Keratinocyte (primary cell): ENCODE results near the gene ZNF23. TPM values are rescaled to one million over a fixed set of nuclear protein-coding genes. Genes with fewer than 3 reads are reported as not detected.

Experiments used
- DNase-seq: peaks from one replicate; pipeline ENCODE4 v3.0.0-alpha.2; 2011; ENCODE audit warnings: low read depth, missing footprints, low spot score
- FAIRE-seq: peaks from 2 replicates; lab custom pipeline; 2011; peaks lifted over from hg19 to GRCh38; lab: Jason Lieb, UNC
- H2AFZ ChIP-seq: 2 replicates; pipeline ENCODE4 v1.6.0; 2012; ENCODE audit warnings: low read length, control low read depth, inconsistent platforms; ENCODE audit not compliant: control insufficient read depth
- H3K27ac ChIP-seq: 2 replicates; pipeline ENCODE4 v1.5.1; 2011; ENCODE audit warnings: low read length; ENCODE audit not compliant: control insufficient read depth, insufficient read depth
- H3K27me3 ChIP-seq: 3 replicates; pipeline ENCODE4 v1.6.0; 2011; ENCODE audit warnings: low read length; ENCODE audit not compliant: control insufficient read depth, insufficient read depth; ENCODE audit errors: extremely low read depth
- H3K36me3 ChIP-seq, 2 experiments: 2 replicates in 1 of 2; 3 replicates in 1 of 2; pipeline ENCODE4 v1.5.1; 2011; ENCODE audit warnings: low read length in 2 of 2, mild to moderate bottlenecking in 1 of 2; ENCODE audit not compliant: control insufficient read depth in 2 of 2, insufficient read depth in 2 of 2; ENCODE audit errors: extremely low read depth in 1 of 2
- H3K4me1 ChIP-seq: 3 replicates; pipeline ENCODE4 v1.5.1; 2011; ENCODE audit warnings: low read length; ENCODE audit not compliant: control insufficient read depth, insufficient read depth; ENCODE audit errors: extremely low read depth
- H3K4me2 ChIP-seq: 3 replicates; pipeline ENCODE4 v1.6.0; 2011; ENCODE audit warnings: low read depth, low read length; ENCODE audit not compliant: control insufficient read depth, insufficient read depth; ENCODE audit errors: extremely low read depth
- H3K4me3 ChIP-seq, 3 experiments: fragments of 200-600 bp in 1 of 3; sonication (generic) in 1 of 3; 2 replicates in 2 of 3; 3 replicates in 1 of 3; pipeline ENCODE4 v1.5.1; 2011 to 2016; ENCODE audit warnings: low read length in 3 of 3, mild to moderate bottlenecking in 3 of 3, control low read depth in 2 of 3, inconsistent platforms in 1 of 3, low read depth in 1 of 3, mixed read lengths in 1 of 3, mixed run types in 1 of 3, moderate library complexity in 1 of 3; ENCODE audit not compliant: control insufficient read depth in 2 of 3, insufficient read depth in 2 of 3; ENCODE audit errors: extremely low read depth in 1 of 3
- H3K79me2 ChIP-seq: 2 replicates; pipeline ENCODE4 v1.6.0; 2012; ENCODE audit warnings: low read length; ENCODE audit not compliant: control insufficient read depth, insufficient read depth
- H3K9ac ChIP-seq: 3 replicates; pipeline ENCODE4 v1.6.0; 2011; ENCODE audit warnings: low read length; ENCODE audit not compliant: control insufficient read depth, insufficient read depth; ENCODE audit errors: extremely low read depth
- H3K9me1 ChIP-seq: 3 replicates; pipeline ENCODE4 v1.6.0; 2011; ENCODE audit warnings: low read length; ENCODE audit not compliant: control insufficient read depth, insufficient read depth; ENCODE audit errors: extremely low read depth
- H3K9me3 ChIP-seq: 2 replicates; pipeline ENCODE4 v1.5.1; 2012; ENCODE audit warnings: low read depth, low read length; ENCODE audit not compliant: control insufficient read depth
- H4K20me1 ChIP-seq: 3 replicates; pipeline ENCODE4 v1.6.0; 2011; ENCODE audit warnings: low read length; ENCODE audit not compliant: control insufficient read depth, insufficient read depth; ENCODE audit errors: extremely low read depth
- EZH2 ChIP-seq: IDR thresholded peaks from one replicate; pipeline ENCODE4 v1.6.1; 2012; ENCODE audit warnings: inconsistent platforms, mild to moderate bottlenecking, low read length, moderate library complexity
- dilution Hi-C: fragments of 300-500 bp; cut with MboI; formaldehyde crosslinking; loops from one replicate; pipeline ENCODE4 v1.7.0; 2020; ENCODE audit warnings: low sequenced_read_pairs; ENCODE audit not compliant: extremely low pct_ligation_motif_present
- polyA minus RNA-seq, 3 experiments: library from RNA; depleted of rRNA, polyadenylated mRNA; stranded (reverse); fragments of >200 nt; gene quantifications; 1 replicate in 1 of 3; 2 replicates in 1 of 3; 3 replicates in 1 of 3; pipeline ENCODE4 v1.2.3, GENCODE V29; 2011
- polyA plus RNA-seq, 5 experiments: library from polyadenylated mRNA; depleted of rRNA in 3 of 5; stranded (reverse) in 3 of 5; stranded (forward) in 1 of 5; unstranded in 1 of 5; fragments of >200 nt; gene quantifications; 1 replicate in 1 of 5; 2 replicates in 3 of 5; 3 replicates in 1 of 5; pipeline versions ENCODE4 v1.2.1 to v1.2.3, GENCODE V29; 2011 to 2012; ENCODE audit warnings: missing spikeins in 2 of 5, low read depth in 1 of 5, low replicate concordance in 1 of 5
- TF ChIP-seq, protein P1 (sequence below), 3 experiments: IDR thresholded peaks in 1 of 3; conservative IDR thresholded peaks in 1 of 3; optimal IDR thresholded peaks in 1 of 3; 2 replicates in 2 of 3; 3 replicates in 1 of 3; pipeline versions ENCODE3 to v1.5.1; 2011; ENCODE audit warnings: low read length in 3 of 3, mild to moderate bottlenecking in 3 of 3, moderate library complexity in 2 of 3, control low read depth in 1 of 3, inconsistent platforms in 1 of 3; ENCODE audit not compliant: insufficient read depth in 2 of 3; ENCODE audit errors: extremely low read depth in 1 of 3

Gene ZNF23
- polyA plus RNA-seq: 4.7 to 8.2 TPM (median 6.5 TPM) in 3 replicates
- 1.7 TPM for polyA plus RNA-seq (2011; ENCODE audit: low read depth)
- polyA plus RNA-seq (2011; cell fraction: cytosol; rRNA removed): 4.4 and 6.3 TPM in 2 replicates
- polyA plus RNA-seq (2011; cell fraction: nucleus; rRNA removed): 13.3 and 14.5 TPM in 2 replicates
- polyA plus RNA-seq (2012; ENCODE audit: low replicate concordance): 7.0 and 7.3 TPM in 2 replicates
- polyA minus RNA-seq: 3.1 to 6.0 TPM (median 4.7 TPM) in 3 replicates
- polyA minus RNA-seq (2011; cell fraction: cytosol; rRNA and poly(A)+ RNA removed): 3.6 TPM
- 4.2 and 4.6 TPM in 2 replicates for polyA minus RNA-seq (2011; cell fraction: nucleus; rRNA and poly(A)+ RNA removed)

DNA sequence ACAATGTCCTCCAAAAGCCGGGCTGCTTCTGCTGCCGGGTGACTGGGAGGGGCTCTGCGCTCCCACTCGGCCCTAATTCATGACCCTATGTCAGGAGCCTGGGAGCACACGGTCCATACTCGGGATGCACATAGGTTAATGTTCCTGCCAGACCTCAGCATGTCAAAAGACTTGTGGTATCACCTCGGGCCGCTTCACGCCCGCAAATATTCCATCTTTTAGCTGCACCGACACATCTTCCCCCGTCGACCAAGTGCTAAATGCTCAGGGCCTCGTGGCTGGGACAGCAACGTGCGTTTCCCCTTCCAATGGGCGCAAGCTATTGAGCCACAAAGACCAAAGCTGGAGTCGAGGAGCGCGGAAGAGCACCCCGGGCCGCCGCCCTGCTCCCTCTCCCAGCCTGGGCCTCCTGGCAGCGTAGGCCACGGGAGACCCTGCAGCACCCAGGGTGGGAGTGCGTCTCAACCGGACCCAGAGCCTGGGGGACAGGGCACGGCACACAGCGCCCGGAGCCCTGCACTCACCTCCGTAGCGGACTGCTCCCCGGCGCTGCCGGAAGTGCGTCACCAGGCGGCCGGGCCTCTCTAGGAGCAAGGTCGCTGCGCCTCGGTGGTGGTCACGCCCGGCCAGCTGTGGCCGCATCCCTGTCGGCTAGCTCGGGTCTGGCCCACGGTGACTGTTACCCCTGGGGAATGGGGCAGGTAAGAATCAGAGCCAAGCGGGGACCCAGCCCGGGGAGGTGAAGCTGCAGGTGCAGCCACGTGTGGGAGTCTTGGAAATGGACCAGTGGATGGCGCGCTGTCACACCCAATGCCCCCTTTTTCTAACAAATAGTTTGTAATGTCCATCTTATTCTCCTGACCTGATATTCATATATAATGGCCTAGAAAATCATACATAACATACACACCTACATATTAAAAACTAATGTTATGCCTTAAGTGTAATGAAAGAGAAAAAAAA, at the start of gene ZNF23:
Gene ZNF23 (minus strand): TSS at position 562 of the 963 bp plus-strand sequence. CDS start 5,451 bp downstream, outside the sequence.
- no peaks in the 10 kb centered on the region for H3K27me3 ChIP-seq
- no peak for TF ChIP-seq EZH2
- TF ChIP-seq, protein P1, sequence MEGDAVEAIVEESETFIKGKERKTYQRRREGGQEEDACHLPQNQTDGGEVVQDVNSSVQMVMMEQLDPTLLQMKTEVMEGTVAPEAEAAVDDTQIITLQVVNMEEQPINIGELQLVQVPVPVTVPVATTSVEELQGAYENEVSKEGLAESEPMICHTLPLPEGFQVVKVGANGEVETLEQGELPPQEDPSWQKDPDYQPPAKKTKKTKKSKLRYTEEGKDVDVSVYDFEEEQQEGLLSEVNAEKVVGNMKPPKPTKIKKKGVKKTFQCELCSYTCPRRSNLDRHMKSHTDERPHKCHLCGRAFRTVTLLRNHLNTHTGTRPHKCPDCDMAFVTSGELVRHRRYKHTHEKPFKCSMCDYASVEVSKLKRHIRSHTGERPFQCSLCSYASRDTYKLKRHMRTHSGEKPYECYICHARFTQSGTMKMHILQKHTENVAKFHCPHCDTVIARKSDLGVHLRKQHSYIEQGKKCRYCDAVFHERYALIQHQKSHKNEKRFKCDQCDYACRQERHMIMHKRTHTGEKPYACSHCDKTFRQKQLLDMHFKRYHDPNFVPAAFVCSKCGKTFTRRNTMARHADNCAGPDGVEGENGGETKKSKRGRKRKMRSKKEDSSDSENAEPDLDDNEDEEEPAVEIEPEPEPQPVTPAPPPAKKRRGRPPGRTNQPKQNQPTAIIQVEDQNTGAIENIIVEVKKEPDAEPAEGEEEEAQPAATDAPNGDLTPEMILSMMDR (optimal IDR thresholded peaks at IDR 0.05 in 1 of 3, IDR thresholded peaks at IDR 0.05 in 1 of 3, conservative IDR thresholded peaks at IDR 0.05 in 1 of 3; ENCODE audit: extremely low read depth in 1 of 3, insufficient read depth in 2 of 3, low read length in 3 of 3): peak in 2 of 3 experiments; percentile 6 to 44
- DNase-seq (no peak), FAIRE-seq (no peak)
- H4K20me1 ChIP-seq: no peaks in the 10 kb centered on the region
- peak within 1 kb of the TSS; percentile 95 for H2AFZ ChIP-seq
- peaks cover 19% of the 10 kb centered on the region for H3K79me2 ChIP-seq
- no peaks in the 10 kb centered on the region for H3K9me3 ChIP-seq
- no peaks in the 10 kb centered on the region for H3K36me3 ChIP-seq
- peak within 1 kb of the TSS; percentile 84 for H3K27ac ChIP-seq
- H3K9ac ChIP-seq: peak within 1 kb of the TSS; percentile 92
- peaks cover 13% of the 10 kb centered on the region for H3K4me1 ChIP-seq
- peak within 1 kb of the TSS; percentile 91 for H3K4me2 ChIP-seq
- dilution Hi-C loops: no loop called here
- no peaks in the 10 kb centered on the region for H3K9me1 ChIP-seq
- peak within 1 kb of the TSS; percentile 88 to 99 (median 95) for H3K4me3 ChIP-seq

DNA sequence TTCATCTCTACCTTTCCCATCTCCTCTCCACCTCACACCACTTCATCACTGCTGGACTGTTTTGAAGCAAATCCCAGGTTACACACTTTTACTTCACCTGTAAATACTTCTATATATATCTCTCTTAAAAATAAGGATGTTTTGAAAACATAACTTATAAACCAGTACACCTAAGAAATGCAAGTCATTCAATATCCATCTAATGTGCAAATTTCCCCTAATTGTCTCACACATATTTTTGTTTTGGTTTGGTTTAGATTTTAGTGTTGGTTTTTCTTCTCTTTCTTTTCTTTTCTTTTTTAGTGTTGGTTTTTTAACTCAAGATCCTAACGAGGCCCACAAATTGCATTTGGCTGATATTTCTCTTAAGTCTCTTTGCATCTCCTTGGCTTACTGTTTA, 45.0 kb upstream of the ZNF23 start:
- no peaks in the 10 kb centered on the region for H3K79me2 ChIP-seq
- no peak for FAIRE-seq
- H3K36me3 ChIP-seq: no peaks in the 10 kb centered on the region
- no peak for TF ChIP-seq EZH2
- TF ChIP-seq, protein P1 (optimal IDR thresholded peaks at IDR 0.05 in 1 of 3, IDR thresholded peaks at IDR 0.05 in 1 of 3, conservative IDR thresholded peaks at IDR 0.05 in 1 of 3; ENCODE audit: extremely low read depth in 1 of 3, insufficient read depth in 2 of 3, low read length in 3 of 3): no peak
- no peak overlapping the region for H3K27ac ChIP-seq
- no peaks in the 10 kb centered on the region for H3K4me1 ChIP-seq
- no peak for DNase-seq
- no peaks in the 10 kb centered on the region for H4K20me1 ChIP-seq
- no peaks in the 10 kb centered on the region for H3K9me1 ChIP-seq
- H3K4me3 ChIP-seq: no peak overlapping the region
- H2AFZ ChIP-seq: no peak overlapping the region
- H3K4me2 ChIP-seq: no peak overlapping the region
- dilution Hi-C loops: no loop called here
- no peaks in the 10 kb centered on the region for H3K9me3 ChIP-seq
- H3K27me3 ChIP-seq: no peaks in the 10 kb centered on the region
- H3K9ac ChIP-seq: no peak overlapping the region
